Astrocyte (in vitro differentiated cells and primary cell): Measurements from ENCODE around the gene ALPI. TPM values are rescaled to one million over a fixed set of nuclear protein-coding genes. Genes with fewer than 3 reads are reported as not detected.

Experiments
- DNase-seq: peaks from one replicate; pipeline ENCODE4 v3.0.0-alpha.2; 2010; ENCODE audit warnings: low read depth
- FAIRE-seq: peaks from 2 replicates; lab custom pipeline; 2011; peaks lifted over from hg19 to GRCh38; lab: Jason Lieb, UNC
- H2AFZ ChIP-seq: 2 replicates; pipeline ENCODE4 v1.6.0; 2012; ENCODE audit warnings: low read depth, low read length, inconsistent platforms
- H3K27ac ChIP-seq: 2 replicates; pipeline ENCODE4 v1.5.1; 2011; ENCODE audit warnings: low read depth, low read length, inconsistent platforms
- H3K27me3 ChIP-seq: 2 replicates; pipeline ENCODE4 v1.6.0; 2011; ENCODE audit warnings: low read length, inconsistent platforms; ENCODE audit not compliant: insufficient read depth
- H3K36me3 ChIP-seq: 2 replicates; pipeline ENCODE4 v1.5.1; 2011; ENCODE audit warnings: low read length, inconsistent platforms; ENCODE audit not compliant: insufficient read depth
- H3K4me1 ChIP-seq: 2 replicates; pipeline ENCODE4 v1.5.1; 2011; ENCODE audit warnings: low read length, inconsistent platforms; ENCODE audit not compliant: insufficient read depth
- H3K4me2 ChIP-seq: 2 replicates; pipeline ENCODE4 v1.6.0; 2012; ENCODE audit warnings: low read length, inconsistent platforms
- H3K4me3 ChIP-seq: 2 replicates; pipeline ENCODE4 v1.5.1; 2011; ENCODE audit warnings: low read depth, mild to moderate bottlenecking, low read length, inconsistent platforms; ENCODE audit not compliant: insufficient read depth
- H3K79me2 ChIP-seq: 2 replicates; pipeline ENCODE4 v1.6.0; 2012; ENCODE audit warnings: mild to moderate bottlenecking, low read length, inconsistent platforms; ENCODE audit not compliant: insufficient read depth
- H3K9ac ChIP-seq: 2 replicates; pipeline ENCODE4 v1.6.0; 2012; ENCODE audit warnings: mild to moderate bottlenecking, low read length, inconsistent platforms
- H3K9me3 ChIP-seq: 2 replicates; pipeline ENCODE4 v1.5.1; 2012; ENCODE audit warnings: low read depth, mild to moderate bottlenecking, low read length, inconsistent platforms; ENCODE audit not compliant: insufficient read depth
- H4K20me1 ChIP-seq: 2 replicates; pipeline ENCODE4 v1.6.0; 2012; ENCODE audit warnings: low read length, inconsistent platforms; ENCODE audit not compliant: insufficient read depth
- H3K27ac Mint-ChIP-seq: one replicate; pipeline ENCODE4 v1.8.0; 2021; ENCODE audit warnings: mild to moderate bottlenecking, mixed read lengths; ENCODE audit not compliant: unreplicated experiment
- H3K27me3 Mint-ChIP-seq: one replicate; pipeline ENCODE4 v1.8.0; 2021; ENCODE audit warnings: low read depth, mixed read lengths; ENCODE audit not compliant: unreplicated experiment
- H3K36me3 Mint-ChIP-seq: one replicate; pipeline ENCODE4 v1.8.0; 2021; ENCODE audit warnings: low read depth, mixed read lengths; ENCODE audit not compliant: unreplicated experiment
- H3K4me1 Mint-ChIP-seq: one replicate; pipeline ENCODE4 v1.8.0; 2021; ENCODE audit warnings: low read depth, mixed read lengths; ENCODE audit not compliant: unreplicated experiment
- H3K4me3 Mint-ChIP-seq: one replicate; pipeline ENCODE4 v1.8.0; 2021; ENCODE audit warnings: mild to moderate bottlenecking, moderate library complexity, mixed read lengths; ENCODE audit not compliant: unreplicated experiment
- H3K9me3 Mint-ChIP-seq: one replicate; pipeline ENCODE4 v1.8.0; 2021; ENCODE audit warnings: mild to moderate bottlenecking, mixed read lengths; ENCODE audit not compliant: unreplicated experiment
- EZH2 ChIP-seq: IDR thresholded peaks from 2 replicates; pipeline ENCODE4 v1.6.1; 2012; ENCODE audit warnings: mild to moderate bottlenecking, low read length, inconsistent platforms; ENCODE audit not compliant: insufficient read depth
- total RNA-seq: library from RNA; stranded (reverse); gene quantifications from 2 replicates; pipeline ENCODE4 v1.2.1, GENCODE V29; 2021
- TF ChIP-seq, protein P1 (sequence below): IDR thresholded peaks from 2 replicates; pipeline ENCODE4 v1.5.1; 2011; ENCODE audit warnings: low read depth, mild to moderate bottlenecking, inconsistent platforms, low read length, moderate library complexity; ENCODE audit not compliant: insufficient read depth

Gene ALPI
- total RNA-seq, 1 donor from 2014 or later, result not detected

DNA sequence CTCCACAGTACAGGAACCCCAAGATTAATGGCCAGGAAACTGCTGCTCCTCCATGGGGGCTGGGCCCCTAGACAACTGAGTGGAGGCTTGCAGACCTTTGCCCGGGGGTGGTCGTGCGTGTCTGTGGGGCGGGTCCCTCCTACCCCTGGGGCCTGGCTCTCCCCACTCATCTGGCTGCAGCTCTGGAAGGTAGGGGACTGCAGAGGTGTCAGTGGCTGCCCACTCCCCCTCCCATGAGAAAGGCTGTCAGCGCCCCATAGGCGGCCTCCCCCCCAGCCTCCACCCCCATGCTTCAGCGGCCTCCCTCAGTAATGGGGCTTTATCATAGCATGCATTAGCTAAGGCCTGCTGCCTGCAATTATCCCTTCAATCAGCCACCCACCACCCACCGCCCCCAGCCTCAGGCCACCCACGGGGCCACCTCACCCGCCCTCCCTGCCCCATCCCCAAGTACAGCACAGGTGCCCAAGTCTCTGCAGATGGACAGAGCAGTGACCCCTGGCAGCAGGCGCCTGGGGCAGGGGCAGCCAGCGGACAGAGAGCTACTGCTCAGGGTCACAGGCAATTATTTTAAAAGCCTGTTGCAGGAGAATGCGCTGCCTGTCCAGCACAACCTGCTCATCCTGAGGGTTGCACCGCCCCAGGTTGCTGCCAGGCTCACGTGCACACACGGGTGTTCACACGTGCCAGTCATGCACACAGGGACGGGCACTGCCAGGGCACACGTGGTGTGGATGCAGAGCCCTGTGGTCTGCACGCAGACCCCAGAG lies 40.7 kb downstream of the ALPI start:
- Mint-ChIP-seq H3K4me3 (no peak overlapping the region), H3K9me3 (no peaks in the 10 kb centered on the region), H3K27me3 (peaks cover 68% of the 10 kb centered on the region), H3K4me1 (no peaks in the 10 kb centered on the region), H3K36me3 (no peaks in the 10 kb centered on the region), H3K27ac (no peak overlapping the region)
- H3K9ac ChIP-seq, result no peak overlapping the region
- no peak overlapping the region for H3K4me2 ChIP-seq
- no peaks in the 10 kb centered on the region for H3K36me3 ChIP-seq
- DNase-seq, result no peak
- no peak overlapping the region for H2AFZ ChIP-seq
- TF ChIP-seq, protein P1, sequence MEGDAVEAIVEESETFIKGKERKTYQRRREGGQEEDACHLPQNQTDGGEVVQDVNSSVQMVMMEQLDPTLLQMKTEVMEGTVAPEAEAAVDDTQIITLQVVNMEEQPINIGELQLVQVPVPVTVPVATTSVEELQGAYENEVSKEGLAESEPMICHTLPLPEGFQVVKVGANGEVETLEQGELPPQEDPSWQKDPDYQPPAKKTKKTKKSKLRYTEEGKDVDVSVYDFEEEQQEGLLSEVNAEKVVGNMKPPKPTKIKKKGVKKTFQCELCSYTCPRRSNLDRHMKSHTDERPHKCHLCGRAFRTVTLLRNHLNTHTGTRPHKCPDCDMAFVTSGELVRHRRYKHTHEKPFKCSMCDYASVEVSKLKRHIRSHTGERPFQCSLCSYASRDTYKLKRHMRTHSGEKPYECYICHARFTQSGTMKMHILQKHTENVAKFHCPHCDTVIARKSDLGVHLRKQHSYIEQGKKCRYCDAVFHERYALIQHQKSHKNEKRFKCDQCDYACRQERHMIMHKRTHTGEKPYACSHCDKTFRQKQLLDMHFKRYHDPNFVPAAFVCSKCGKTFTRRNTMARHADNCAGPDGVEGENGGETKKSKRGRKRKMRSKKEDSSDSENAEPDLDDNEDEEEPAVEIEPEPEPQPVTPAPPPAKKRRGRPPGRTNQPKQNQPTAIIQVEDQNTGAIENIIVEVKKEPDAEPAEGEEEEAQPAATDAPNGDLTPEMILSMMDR, result no peak
- H3K79me2 ChIP-seq, result no peaks in the 10 kb centered on the region
- no peaks in the 10 kb centered on the region for H3K9me3 ChIP-seq
- H3K4me3 ChIP-seq, result no peak overlapping the region
- H3K27me3 ChIP-seq, result peaks cover 13% of the 10 kb centered on the region
- FAIRE-seq, result no peak
- no peak overlapping the region for H3K27ac ChIP-seq
- no peaks in the 10 kb centered on the region for H4K20me1 ChIP-seq
- H3K4me1 ChIP-seq, result no peaks in the 10 kb centered on the region

DNA sequence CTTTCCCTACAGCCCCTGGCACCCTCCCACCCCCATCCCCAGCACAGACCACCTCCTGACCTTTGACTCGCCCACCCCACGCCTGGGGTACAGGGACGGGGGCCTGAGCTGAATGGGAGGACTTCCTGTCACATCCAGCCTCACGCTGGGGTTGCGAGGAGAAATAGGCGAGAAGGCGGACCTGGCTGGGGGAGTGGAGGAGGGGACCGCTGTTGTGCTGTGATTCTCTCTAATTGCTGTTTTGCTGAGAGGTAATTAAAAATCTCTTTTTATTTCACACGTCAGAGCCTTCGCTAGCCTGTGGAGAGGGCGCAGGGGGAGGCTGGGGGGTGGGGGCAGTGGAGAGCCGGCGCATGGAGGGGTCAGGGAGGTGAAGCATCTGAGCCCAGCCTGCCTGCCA lies 41.4 kb downstream of the ALPI start:
- Mint-ChIP-seq H3K36me3 (no peaks in the 10 kb centered on the region), H3K9me3 (no peaks in the 10 kb centered on the region), H3K27ac (no peak overlapping the region), H3K27me3 (peaks cover 62% of the 10 kb centered on the region), H3K4me1 (no peaks in the 10 kb centered on the region), H3K4me3 (no peak overlapping the region)
- no peak overlapping the region for H3K4me3 ChIP-seq
- no peaks in the 10 kb centered on the region for H3K36me3 ChIP-seq
- no peak for TF ChIP-seq EZH2
- TF ChIP-seq, protein P1, result no peak
- H2AFZ ChIP-seq, result no peak overlapping the region
- H3K9me3 ChIP-seq, result no peaks in the 10 kb centered on the region
- no peak overlapping the region for H3K27ac ChIP-seq
- DNase-seq, result no peak
- no peaks in the 10 kb centered on the region for H3K4me1 ChIP-seq
- no peak for FAIRE-seq
- H3K79me2 ChIP-seq, result no peaks in the 10 kb centered on the region
- H3K4me2 ChIP-seq, result no peak overlapping the region
- H3K27me3 ChIP-seq, result peaks cover 17% of the 10 kb centered on the region
- H4K20me1 ChIP-seq, result no peaks in the 10 kb centered on the region
- no peak overlapping the region for H3K9ac ChIP-seq

DNA sequence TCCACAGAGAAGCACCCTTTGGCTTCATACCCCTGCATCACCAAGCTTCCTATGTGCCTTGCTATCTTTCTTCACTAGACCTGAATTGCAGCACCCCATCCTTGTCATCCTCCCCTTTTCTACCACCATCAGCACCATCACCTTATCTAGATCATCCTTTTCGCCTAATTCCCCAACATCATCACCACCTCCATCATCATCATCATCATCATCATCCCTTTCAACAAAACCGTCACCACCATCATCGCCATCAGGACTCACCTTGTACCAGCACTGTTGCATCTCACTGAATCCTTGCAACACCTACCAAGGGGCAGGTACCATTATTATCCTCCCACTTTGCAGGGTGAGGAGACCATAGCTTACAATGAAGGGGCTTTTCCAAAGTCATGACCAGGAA lies 42.5 kb downstream of the ALPI start:
- H3K36me3 ChIP-seq, result no peaks in the 10 kb centered on the region
- Mint-ChIP-seq H3K27ac (no peak overlapping the region), H3K9me3 (no peaks in the 10 kb centered on the region), H3K36me3 (no peaks in the 10 kb centered on the region), H3K4me3 (no peak overlapping the region), H3K27me3 (peaks cover 58% of the 10 kb centered on the region), H3K4me1 (no peaks in the 10 kb centered on the region)
- no peak overlapping the region for H3K4me2 ChIP-seq
- H3K9me3 ChIP-seq, result no peaks in the 10 kb centered on the region
- H3K27ac ChIP-seq, result no peak overlapping the region
- H3K9ac ChIP-seq, result no peak overlapping the region
- no peaks in the 10 kb centered on the region for H3K79me2 ChIP-seq
- H3K4me1 ChIP-seq, result no peaks in the 10 kb centered on the region
- H2AFZ ChIP-seq, result no peak overlapping the region
- no peak overlapping the region for H3K4me3 ChIP-seq
- TF ChIP-seq, protein P1, result no peak
- no peak for TF ChIP-seq EZH2
- peaks cover 20% of the 10 kb centered on the region for H3K27me3 ChIP-seq
- DNase-seq, result no peak
- FAIRE-seq, result no peak
- H4K20me1 ChIP-seq, result no peaks in the 10 kb centered on the region
